Upper lobe of left lung (tissue), 6 donors: ENCODE measurements around the gene FAM83C. TPM values are rescaled to one million over a fixed set of nuclear protein-coding genes. Genes with fewer than 3 reads are reported as not detected.
A peak's percentile ranks its signal among the peaks of the same experiment; 100 is the strongest.

Experiments
- ATAC-seq, 2 donors: fragments of 200-7000 bp; cut with Tn5 transposase; one replicate each; pipeline ENCODE4 v1.9.1; 2022; ENCODE audit warnings: mild to moderate bottlenecking in 2 of 2, moderate library complexity in 2 of 2; ENCODE audit not compliant: low FRiP score in 2 of 2
- DNase-seq, 2 donors: peaks; one replicate each; pipeline ENCODE4 v3.0.0-alpha.2; 2019 to 2020
- H3K27ac ChIP-seq, 4 donors: fragments of 200-600 bp; sonication (generic); one replicate each; pipeline ENCODE4 v1.5.1; 2016 to 2019
- H3K27me3 ChIP-seq, 4 donors: fragments of 200-600 bp; sonication (generic); one replicate each; pipeline ENCODE4 v1.5.1; 2017 to 2019
- H3K36me3 ChIP-seq, 4 donors: fragments of 200-600 bp; sonication (generic); one replicate each; pipeline ENCODE4 v1.5.1; 2016 to 2019
- H3K4me1 ChIP-seq, 4 donors: fragments of 200-600 bp; sonication (generic); one replicate each; pipeline ENCODE4 v1.5.1; 2018 to 2019
- H3K4me3 ChIP-seq, 4 donors: fragments of 200-600 bp; sonication (generic); one replicate each; pipeline ENCODE4 v1.5.1; 2017 to 2019; ENCODE audit warnings: mild to moderate bottlenecking in 2 of 4, moderate library complexity in 1 of 4
- H3K9me3 ChIP-seq, 4 donors: fragments of 200-600 bp; sonication (generic); one replicate each; pipeline ENCODE4 v1.5.1; 2018 to 2019
- EP300 ChIP-seq, 4 donors: sonication (generic); formaldehyde crosslinking; IDR thresholded peaks; one replicate each; pipeline ENCODE4 v1.5.1; 2017; ENCODE audit warnings: antibody characterized with exemption in 4 of 4, control low read depth in 2 of 4
- POLR2A ChIP-seq, 4 donors: fragments of 450-650 bp; IDR thresholded peaks; one replicate each; pipeline ENCODE4 v1.5.1; 2016 to 2017; ENCODE audit warnings: antibody characterized with exemption in 4 of 4, mild to moderate bottlenecking in 2 of 4
- POLR2AphosphoS5 ChIP-seq, 2 donors: sonication (generic); formaldehyde crosslinking; IDR thresholded peaks; one replicate each; pipeline ENCODE4 v1.5.1; 2017; ENCODE audit warnings: antibody characterized with exemption in 2 of 2
- WGBS, 2 donors: methylation state at CpG; one replicate each; pipeline ENCODE4 v1.1.5; 2017 to 2018; 5-methylcytosine and 5-hydroxymethylcytosine counted together
- total RNA-seq, 6 donors: library from RNA; depleted of rRNA in 4 of 6; stranded (reverse); fragments of >200 nt in 4 of 6; gene quantifications; one replicate each; pipeline versions ENCODE4 v1.1.0 to v1.2.1, GENCODE V29; 2016 to 2021
- TF ChIP-seq, protein P1 (sequence below), 6 experiments: fragments of 450-650 bp in 4 of 6; fragments of 200-600 bp in 2 of 6; sonication (generic) in 2 of 6; IDR thresholded peaks; one replicate each; pipeline ENCODE4 v1.5.1; 2016 to 2019; ENCODE audit warnings: antibody characterized with exemption in 6 of 6
- donor health status: DM: no; HTN: no; CAD: no; lungs with moderate emphysema.
- donor health status: DM: no; HTN: yes; CAD: no; lungs with severe emphysema.

The FAM83C gene
- not detected for total RNA-seq

GRCh38 chr20:35291654-35292503 is at the start of gene FAM83C:
TSS of gene FAM83C (minus strand) at chr20:35292425. CDS start at chr20:35292304, 121 bp downstream.
- H3K27me3 ChIP-seq, result no peaks in the 10 kb centered on the region
- 81 to 87% methylated on average over 10 to 32 of the region's 40 CpGs for WGBS, 2 donors

GRCh38 chr20:35341366-35342028 is 49.3 kb upstream of the FAM83C start:
- Histone ChIP-seq H3K27me3 (no peaks in the 10 kb centered on the region), H3K36me3 (peaks cover 3 to 34% (median 5%) of the 10 kb centered on the region in 4 donors), H3K27ac (peak overlapping the region in 1 of 4 donors; percentile 0), H3K4me3 (no peak overlapping the region), H3K9me3 (no peaks in the 10 kb centered on the region), H3K4me1 (peaks cover 0 to 5% (median 0%) of the 10 kb centered on the region in 4 donors)
- 75 to 77% methylated on average over 4 of the region's 4 CpGs for WGBS, 2 donors
- DNase-seq (no peak), ATAC-seq (no peak)
- TF ChIP-seq POLR2AphosphoS5 (IDR thresholded peaks at IDR 0.05), result no peak
- TF ChIP-seq, protein P1, sequence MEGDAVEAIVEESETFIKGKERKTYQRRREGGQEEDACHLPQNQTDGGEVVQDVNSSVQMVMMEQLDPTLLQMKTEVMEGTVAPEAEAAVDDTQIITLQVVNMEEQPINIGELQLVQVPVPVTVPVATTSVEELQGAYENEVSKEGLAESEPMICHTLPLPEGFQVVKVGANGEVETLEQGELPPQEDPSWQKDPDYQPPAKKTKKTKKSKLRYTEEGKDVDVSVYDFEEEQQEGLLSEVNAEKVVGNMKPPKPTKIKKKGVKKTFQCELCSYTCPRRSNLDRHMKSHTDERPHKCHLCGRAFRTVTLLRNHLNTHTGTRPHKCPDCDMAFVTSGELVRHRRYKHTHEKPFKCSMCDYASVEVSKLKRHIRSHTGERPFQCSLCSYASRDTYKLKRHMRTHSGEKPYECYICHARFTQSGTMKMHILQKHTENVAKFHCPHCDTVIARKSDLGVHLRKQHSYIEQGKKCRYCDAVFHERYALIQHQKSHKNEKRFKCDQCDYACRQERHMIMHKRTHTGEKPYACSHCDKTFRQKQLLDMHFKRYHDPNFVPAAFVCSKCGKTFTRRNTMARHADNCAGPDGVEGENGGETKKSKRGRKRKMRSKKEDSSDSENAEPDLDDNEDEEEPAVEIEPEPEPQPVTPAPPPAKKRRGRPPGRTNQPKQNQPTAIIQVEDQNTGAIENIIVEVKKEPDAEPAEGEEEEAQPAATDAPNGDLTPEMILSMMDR (IDR thresholded peaks at IDR 0.05), result no peak
- TF ChIP-seq POLR2A (IDR thresholded peaks at IDR 0.05), result no peak
- no peak for TF ChIP-seq EP300 (IDR thresholded peaks at IDR 0.05)

More at GRCh38 chr20:35291654-35292503, at the start of gene FAM83C:
- H3K9me3 ChIP-seq, result no peaks in the 10 kb centered on the region
- TF ChIP-seq POLR2AphosphoS5 (IDR thresholded peaks at IDR 0.05) (no peak), POLR2A (IDR thresholded peaks at IDR 0.05) (no peak), EP300 (IDR thresholded peaks at IDR 0.05) (no peak)
- TF ChIP-seq, protein P1 (IDR thresholded peaks at IDR 0.05), result no peak
- ATAC-seq (no peak), DNase-seq (peak in 1 of 2 donors; percentile 80)
- H3K4me3 ChIP-seq, result no peak within 1 kb of the TSS
- no peaks in the 10 kb centered on the region for H3K36me3 ChIP-seq
- H3K27ac ChIP-seq, result no peak within 1 kb of the TSS
- no peaks in the 10 kb centered on the region for H3K4me1 ChIP-seq

DNA sequence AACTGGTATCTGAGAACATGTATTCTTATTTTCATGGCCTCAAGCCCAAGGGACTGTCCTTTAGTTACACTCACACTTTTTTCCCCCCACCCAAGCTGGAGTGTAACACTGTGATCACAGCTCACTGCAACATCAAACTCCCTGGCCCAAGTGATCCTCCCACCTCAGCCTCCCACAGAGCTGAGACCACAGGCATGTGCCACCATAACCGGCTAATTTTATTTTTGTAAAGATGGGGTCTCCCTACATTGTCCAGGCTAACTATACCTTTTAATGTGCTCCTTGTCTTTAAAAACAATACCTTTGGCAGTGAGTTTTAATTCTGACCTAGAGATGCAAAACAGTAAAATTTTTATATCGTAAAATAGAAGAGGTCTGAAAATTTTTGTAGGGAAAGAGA is 48.2 kb upstream of the FAM83C start:
- ATAC-seq (no peak), DNase-seq (no peak)
- Histone ChIP-seq H3K4me1 (peaks cover 0 to 5% (median 0%) of the 10 kb centered on the region in 4 donors), H3K36me3 (peaks cover 0 to 23% (median 1%) of the 10 kb centered on the region in 4 donors), H3K27ac (no peak overlapping the region), H3K27me3 (no peaks in the 10 kb centered on the region), H3K9me3 (no peaks in the 10 kb centered on the region), H3K4me3 (no peak overlapping the region)
- 93 to 98% methylated on average over 2 of the region's 2 CpGs for WGBS, 2 donors
- no peak for TF ChIP-seq POLR2A (IDR thresholded peaks at IDR 0.05)
- TF ChIP-seq POLR2AphosphoS5 (IDR thresholded peaks at IDR 0.05), result no peak
- no peak for TF ChIP-seq EP300 (IDR thresholded peaks at IDR 0.05)
- TF ChIP-seq, protein P1 (IDR thresholded peaks at IDR 0.05), result no peak

GRCh38 chr20:35339636-35340035 is 47.4 kb upstream of the FAM83C start:
- DNase-seq (no peak), ATAC-seq (no peak)
- WGBS, 2 donors, result 100% methylated on average over 1 of the region's 1 CpG
- peaks cover 0 to 21% (median 1%) of the 10 kb centered on the region in 4 donors for H3K36me3 ChIP-seq
- H3K27ac ChIP-seq, result no peak overlapping the region
- H3K27me3 ChIP-seq, result no peaks in the 10 kb centered on the region
- no peak for TF ChIP-seq POLR2AphosphoS5 (IDR thresholded peaks at IDR 0.05)
- no peak for TF ChIP-seq POLR2A (IDR thresholded peaks at IDR 0.05)
- TF ChIP-seq EP300 (IDR thresholded peaks at IDR 0.05), result no peak
- TF ChIP-seq, protein P1 (IDR thresholded peaks at IDR 0.05), result no peak
- H3K4me3 ChIP-seq, result no peak overlapping the region
- H3K9me3 ChIP-seq, result no peaks in the 10 kb centered on the region
- peaks cover 0 to 5% (median 0%) of the 10 kb centered on the region in 4 donors for H3K4me1 ChIP-seq
